Endothelial cell of umbilical vein (primary cell): ENCODE results near the gene PPP2R2C. TPM values are rescaled to one million over a fixed set of nuclear protein-coding genes. Genes with fewer than 3 reads are reported as not detected.

Experiments used
- BruUV-seq: library from RNA; stranded (reverse); fragments of 400-500 nt; replicated peaks from 2 replicates; lab custom pipeline; 2021; lab: Mats Ljungman, UMichigan
- CTCF ChIA-PET: fragments of 300-600, 350-600 bp; sonication (Branson Sonifier 250); formaldehyde crosslinking; loops from one replicate; lab custom pipeline; 2021; ENCODE audit warnings: antibody characterized with exemption, inconsistent platforms; lab: Charles Lee
- POLR2A ChIA-PET: fragments of 300-600, 350-600 bp; sonication (Branson Sonifier 250); formaldehyde crosslinking; loops from one replicate; lab custom pipeline; 2021; ENCODE audit warnings: antibody characterized with exemption, inconsistent platforms; lab: Charles Lee
- DNase-seq: peaks from one replicate; pipeline ENCODE4 v3.0.0-alpha.2; 2011; ENCODE audit warnings: low read depth, low spot score
- FAIRE-seq: peaks from 2 replicates; lab custom pipeline; 2011; peaks lifted over from hg19 to GRCh38; lab: Jason Lieb, UNC
- H2AFZ ChIP-seq: 2 replicates; pipeline ENCODE4 v1.6.0; 2012; ENCODE audit warnings: low read depth, low read length, control low read depth, inconsistent platforms
- H3K27ac ChIP-seq: 2 replicates; pipeline ENCODE4 v1.5.1; 2011; ENCODE audit warnings: low read depth, mild to moderate bottlenecking, control low read depth, low read length, moderate library complexity; ENCODE audit not compliant: insufficient read depth
- H3K27me3 ChIP-seq, 2 experiments: 2 replicates each; pipeline versions ENCODE4 v1.6.0 to v1.6.1; 2011; ENCODE audit warnings: low read length in 2 of 2, mixed read lengths in 1 of 2; ENCODE audit not compliant: control insufficient read depth in 2 of 2, insufficient read depth in 2 of 2
- H3K36me3 ChIP-seq, 2 experiments: 2 replicates in 1 of 2; 3 replicates in 1 of 2; pipeline ENCODE4 v1.5.1; 2011; ENCODE audit warnings: low read length in 2 of 2, mild to moderate bottlenecking in 1 of 2, moderate library complexity in 1 of 2; ENCODE audit not compliant: control insufficient read depth in 2 of 2, insufficient read depth in 2 of 2; ENCODE audit errors: extremely low read depth in 1 of 2
- H3K4me1 ChIP-seq: 3 replicates; pipeline ENCODE4 v1.5.1; 2011; ENCODE audit warnings: mild to moderate bottlenecking, low read length; ENCODE audit not compliant: control insufficient read depth, insufficient read depth; ENCODE audit errors: extremely low read depth
- H3K4me2 ChIP-seq: 2 replicates; pipeline ENCODE4 v1.6.1; 2011; ENCODE audit warnings: low read length, control low read depth, mixed read lengths; ENCODE audit not compliant: insufficient read depth
- H3K4me3 ChIP-seq, 3 experiments: fragments of 200-600 bp in 1 of 3; sonication (generic), shearing (Covaris generic) in 1 of 3; replicated peaks in 1 of 3; 2 replicates each; pipeline ENCODE4 v1.5.1; 2011 to 2016; ENCODE audit warnings: control low read depth in 3 of 3, low read length in 3 of 3, mild to moderate bottlenecking in 2 of 3, inconsistent platforms in 1 of 3, low read depth in 1 of 3, moderate library complexity in 1 of 3; ENCODE audit not compliant: insufficient read depth in 1 of 3
- H3K79me2 ChIP-seq: 2 replicates; pipeline ENCODE4 v1.6.0; 2012; ENCODE audit warnings: low read length, inconsistent platforms; ENCODE audit not compliant: control insufficient read depth, insufficient read depth
- H3K9ac ChIP-seq: replicated peaks from 2 replicates; pipeline ENCODE3; 2011; ENCODE audit warnings: low read length, control low read depth; ENCODE audit not compliant: insufficient read depth; ENCODE audit errors: extremely low read depth
- H3K9me1 ChIP-seq: replicated peaks from 3 replicates; pipeline ENCODE4 v1.6.0; 2011; ENCODE audit warnings: mild to moderate bottlenecking, low read length; ENCODE audit not compliant: control insufficient read depth, insufficient read depth; ENCODE audit errors: extremely low read depth
- H3K9me3 ChIP-seq: replicated peaks from 2 replicates; pipeline ENCODE4 v1.5.1; 2012; ENCODE audit warnings: low read length, inconsistent platforms; ENCODE audit not compliant: control insufficient read depth, insufficient read depth
- H4K20me1 ChIP-seq: replicated peaks from 2 replicates; pipeline ENCODE3; 2011; ENCODE audit warnings: mild to moderate bottlenecking, low read length; ENCODE audit not compliant: control insufficient read depth, insufficient read depth; ENCODE audit errors: extremely low read depth
- EZH2 ChIP-seq: IDR thresholded peaks from 2 replicates; pipeline ENCODE4 v1.6.1; 2012; ENCODE audit warnings: borderline replicate concordance, low read depth, mild to moderate bottlenecking, moderate library complexity, low read length, inconsistent platforms; ENCODE audit not compliant: severe bottlenecking
- GATA2 ChIP-seq: IDR thresholded peaks from 2 replicates; pipeline ENCODE4 v1.7.0; 2011; ENCODE audit warnings: low read depth, mild to moderate bottlenecking, moderate library complexity, mixed read lengths, low read length; ENCODE audit not compliant: insufficient read length, insufficient read depth
- JUN ChIP-seq: IDR thresholded peaks from 2 replicates; pipeline ENCODE4 v1.6.1; 2011; ENCODE audit warnings: borderline replicate concordance, low read depth; ENCODE audit not compliant: insufficient read length, insufficient read depth
- POLR2A ChIP-seq: IDR thresholded peaks from 2 replicates; pipeline ENCODE4 v1.6.1; 2012; ENCODE audit warnings: low read depth, mild to moderate bottlenecking, control low read depth, low read length
- POLR2AphosphoS5 ChIP-seq: IDR thresholded peaks from 2 replicates; pipeline ENCODE4 v1.6.1; 2012; ENCODE audit warnings: low read depth, mild to moderate bottlenecking, control low read depth, low read length, moderate library complexity; ENCODE audit not compliant: insufficient read depth
- dilution Hi-C: fragments of 300-500 bp; cut with MboI; formaldehyde crosslinking; loops from one replicate; pipeline ENCODE4 v1.15.0; 2019; ENCODE audit warnings: low sequenced_read_pairs; ENCODE audit not compliant: extremely low pct_ligation_motif_present
- intact Hi-C: fragments of 100-400 bp; cut with micrococcal nuclease; formaldehyde crosslinking; loops from one replicate; pipeline ENCODE4 v1.10.0; 2022
- polyA plus RNA-seq, 4 experiments: library from polyadenylated mRNA; depleted of rRNA in 3 of 4; stranded (reverse) in 3 of 4; unstranded in 1 of 4; fragments of >200 nt; gene quantifications; 2 replicates each; pipeline versions ENCODE4 v1.2.1 to v1.2.3, GENCODE V29; 2011 to 2012; ENCODE audit warnings: missing spikeins in 1 of 4
- total RNA-seq: library from RNA; stranded (reverse); gene quantifications from 2 replicates; pipeline ENCODE4 v1.2.3, GENCODE V29; 2021
- TF ChIP-seq, protein P1 (sequence below): IDR thresholded peaks from 2 replicates; pipeline ENCODE4 v1.6.1; 2011; ENCODE audit not compliant: insufficient read depth, insufficient read length
- TF ChIP-seq, protein P2 (sequence below), 2 donors: IDR thresholded peaks; 1 replicate in 1 of 2; 2 replicates in 1 of 2; pipeline ENCODE4 v1.5.1; 2011; ENCODE audit warnings: low read length in 2 of 2, mild to moderate bottlenecking in 2 of 2, moderate library complexity in 2 of 2, control low read depth in 1 of 2, inconsistent platforms in 1 of 2, low read depth in 1 of 2; ENCODE audit not compliant: insufficient read depth in 1 of 2; ENCODE audit errors: extremely low read depth in 1 of 2

Gene PPP2R2C
- total and polyA plus RNA-seq, 2 donors (not counting 3 experiments of a cell fraction or from before 2014, with no cell fraction given), result 0.03 to 0.09 TPM

DNA sequence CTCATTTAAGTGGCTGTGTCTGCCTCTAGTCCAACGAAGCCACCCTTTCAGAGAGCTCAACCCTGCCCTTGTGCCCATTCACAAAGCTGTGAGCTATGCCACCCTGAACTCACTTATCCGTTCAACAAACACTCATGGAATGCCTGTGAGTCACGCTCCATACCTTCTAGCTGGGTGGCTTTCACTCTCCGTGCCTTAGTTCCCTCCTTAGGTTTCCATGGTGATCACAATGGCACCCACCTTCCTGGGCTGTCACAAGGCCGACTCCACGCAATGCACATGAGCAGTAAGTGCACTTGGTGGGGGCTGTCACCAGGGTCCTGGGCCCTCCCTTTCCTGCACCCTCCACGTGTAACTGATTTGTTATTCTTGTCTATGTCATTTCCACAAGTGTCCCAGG is 37.2 kb upstream of the PPP2R2C start:
- H3K79me2 ChIP-seq, result no peaks in the 10 kb centered on the region
- no peaks in the 10 kb centered on the region for H3K36me3 ChIP-seq
- DNase-seq, result no peak
- TF ChIP-seq, protein P1, sequence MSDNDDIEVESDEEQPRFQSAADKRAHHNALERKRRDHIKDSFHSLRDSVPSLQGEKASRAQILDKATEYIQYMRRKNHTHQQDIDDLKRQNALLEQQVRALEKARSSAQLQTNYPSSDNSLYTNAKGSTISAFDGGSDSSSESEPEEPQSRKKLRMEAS, result no peak
- no peak for TF ChIP-seq POLR2A
- TF ChIP-seq, protein P2, sequence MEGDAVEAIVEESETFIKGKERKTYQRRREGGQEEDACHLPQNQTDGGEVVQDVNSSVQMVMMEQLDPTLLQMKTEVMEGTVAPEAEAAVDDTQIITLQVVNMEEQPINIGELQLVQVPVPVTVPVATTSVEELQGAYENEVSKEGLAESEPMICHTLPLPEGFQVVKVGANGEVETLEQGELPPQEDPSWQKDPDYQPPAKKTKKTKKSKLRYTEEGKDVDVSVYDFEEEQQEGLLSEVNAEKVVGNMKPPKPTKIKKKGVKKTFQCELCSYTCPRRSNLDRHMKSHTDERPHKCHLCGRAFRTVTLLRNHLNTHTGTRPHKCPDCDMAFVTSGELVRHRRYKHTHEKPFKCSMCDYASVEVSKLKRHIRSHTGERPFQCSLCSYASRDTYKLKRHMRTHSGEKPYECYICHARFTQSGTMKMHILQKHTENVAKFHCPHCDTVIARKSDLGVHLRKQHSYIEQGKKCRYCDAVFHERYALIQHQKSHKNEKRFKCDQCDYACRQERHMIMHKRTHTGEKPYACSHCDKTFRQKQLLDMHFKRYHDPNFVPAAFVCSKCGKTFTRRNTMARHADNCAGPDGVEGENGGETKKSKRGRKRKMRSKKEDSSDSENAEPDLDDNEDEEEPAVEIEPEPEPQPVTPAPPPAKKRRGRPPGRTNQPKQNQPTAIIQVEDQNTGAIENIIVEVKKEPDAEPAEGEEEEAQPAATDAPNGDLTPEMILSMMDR (IDR thresholded peaks at IDR 0.05; ENCODE audit: extremely low read depth in 1 of 2, insufficient read depth in 1 of 2, low read depth in 1 of 2, low read length in 2 of 2), result no peak
- TF ChIP-seq POLR2AphosphoS5, result no peak
- no peak for TF ChIP-seq JUN
- TF ChIP-seq EZH2, result no peak
- TF ChIP-seq GATA2, result no peak
- no peak for FAIRE-seq
- H4K20me1 ChIP-seq, result no peaks in the 10 kb centered on the region
- ChIA-PET CTCF (no interaction called here), POLR2A (no interaction called here)
- no peak overlapping the region for H3K9ac ChIP-seq
- no peaks in the 10 kb centered on the region for H3K27me3 ChIP-seq
- no peaks in the 10 kb centered on the region for H3K4me1 ChIP-seq
- no peaks in the 10 kb centered on the region for H3K9me3 ChIP-seq
- H3K9me1 ChIP-seq, result no peaks in the 10 kb centered on the region
- H3K4me2 ChIP-seq, result no peak overlapping the region
- H2AFZ ChIP-seq, result no peak overlapping the region
- no TSS peak for BruUV-seq
- intact Hi-C loops (no loop called here), dilution Hi-C loops (no loop called here)
- no peak overlapping the region for H3K27ac ChIP-seq
- no peak overlapping the region for H3K4me3 ChIP-seq
